Measurements from ENCODE around the gene ZNF107. TPM values are rescaled to one million over a fixed set of nuclear protein-coding genes. Genes with fewer than 3 reads are reported as not detected.
"Not testable (repeated sequence)": the region's sequence is repeated elsewhere in the genome, so short reads cannot be mapped to it uniquely, and the experiment has no call there.

ZNF107 gene
- total RNA-seq, 4 donors from 2014 or later: 0.49 to 1.6 (median 0.77) TPM

GRCh38 chr7:64736575-64736974, 70.6 kb downstream of the ZNF107 start:
- no peaks in the 10 kb centered on the region for H3K4me1 ChIP-seq
- in situ Hi-C loops (cut with MboI; ENCODE audit: low sequenced_read_pairs in 4 of 4): no loop called here
- no peak overlapping the region for H3K4me3 ChIP-seq
- TF ChIP-seq POLR2A (IDR thresholded peaks at IDR 0.05): no peak
- no peak for TF ChIP-seq CTCF (IDR thresholded peaks at IDR 0.05 in 4 of 5, conservative IDR thresholded peaks at IDR 0.05 in 1 of 5)
- H3K27ac ChIP-seq: no peak overlapping the region
- H3K36me3 ChIP-seq: no peaks in the 10 kb centered on the region
- intact Hi-C loops (cut with DNase I; ENCODE audit: low total_unique reads): no loop called here
- DNase-seq (no peak), ATAC-seq (no peak)
- no peaks in the 10 kb centered on the region for H3K27me3 ChIP-seq
- H3K9me3 ChIP-seq: no peaks in the 10 kb centered on the region

- DNase-seq; H3K9me3 ChIP-seq; intact Hi-C loops (cut with DNase I; ENCODE audit: low total_unique reads); H3K27ac ChIP-seq; H3K36me3 ChIP-seq; ATAC-seq; in situ Hi-C loops (cut with MboI; ENCODE audit: low sequenced_read_pairs in 4 of 4); H3K4me3 ChIP-seq; H3K27me3 ChIP-seq; H3K4me1 ChIP-seq: not testable (repeated sequence)
Measured at GRCh38 chr7:64738403-64738802, 72.5 kb downstream of the ZNF107 start.

- H3K27ac ChIP-seq; in situ Hi-C loops (cut with MboI; ENCODE audit: low sequenced_read_pairs in 4 of 4); H3K4me1 ChIP-seq; DNase-seq; intact Hi-C loops (cut with DNase I; ENCODE audit: low total_unique reads); H3K27me3 ChIP-seq; ATAC-seq; H3K9me3 ChIP-seq; H3K4me3 ChIP-seq; H3K36me3 ChIP-seq: not testable (repeated sequence)
Measured at GRCh38 chr7:64738953-64739352, 73.0 kb downstream of the ZNF107 start.

GRCh38 chr7:64744680-64745079, 78.7 kb downstream of the ZNF107 start:
- Histone ChIP-seq H3K4me1 (no peaks in the 10 kb centered on the region), H3K4me3 (no peak overlapping the region), H3K27me3 (no peaks in the 10 kb centered on the region), H3K9me3 (no peaks in the 10 kb centered on the region), H3K36me3 (no peaks in the 10 kb centered on the region), H3K27ac (no peak overlapping the region)
- ATAC-seq: no peak
- no peak for DNase-seq
- TF ChIP-seq POLR2A (IDR thresholded peaks at IDR 0.05): no peak
- no peak for TF ChIP-seq CTCF (IDR thresholded peaks at IDR 0.05 in 4 of 5, conservative IDR thresholded peaks at IDR 0.05 in 1 of 5)
- intact Hi-C loops (cut with DNase I; ENCODE audit: low total_unique reads): no loop called here
- in situ Hi-C loops (cut with MboI; ENCODE audit: low sequenced_read_pairs in 4 of 4): no loop called here

- Histone ChIP-seq H3K4me1 (no peaks in the 10 kb centered on the region), H3K27ac (no peak overlapping the region), H3K4me3 (no peak overlapping the region), H3K9me3 (no peaks in the 10 kb centered on the region), H3K36me3 (no peaks in the 10 kb centered on the region), H3K27me3 (no peaks in the 10 kb centered on the region)
- ATAC-seq (no peak), DNase-seq (no peak)
- TF ChIP-seq CTCF (IDR thresholded peaks at IDR 0.05 in 4 of 5, conservative IDR thresholded peaks at IDR 0.05 in 1 of 5): no peak
- TF ChIP-seq POLR2A (IDR thresholded peaks at IDR 0.05): no peak
- in situ Hi-C loops (cut with MboI; ENCODE audit: low sequenced_read_pairs in 4 of 4) (no loop called here), intact Hi-C loops (cut with DNase I; ENCODE audit: low total_unique reads) (no loop called here)
Measured at GRCh38 chr7:64747802-64748201, 81.9 kb downstream of the ZNF107 start.

- TF ChIP-seq CTCF (IDR thresholded peaks at IDR 0.05 in 4 of 5, conservative IDR thresholded peaks at IDR 0.05 in 1 of 5) (no peak), POLR2A (IDR thresholded peaks at IDR 0.05) (no peak)
- intact Hi-C loops (cut with DNase I; ENCODE audit: low total_unique reads) (no loop called here), in situ Hi-C loops (cut with MboI; ENCODE audit: low sequenced_read_pairs in 4 of 4) (no loop called here)
- Histone ChIP-seq H3K9me3 (no peaks in the 10 kb centered on the region), H3K4me3 (no peak overlapping the region), H3K27ac (no peak overlapping the region), H3K4me1 (no peaks in the 10 kb centered on the region), H3K36me3 (no peaks in the 10 kb centered on the region), H3K27me3 (no peaks in the 10 kb centered on the region)
- ATAC-seq (no peak), DNase-seq (no peak)
Measured at GRCh38 chr7:64753032-64753431, 87.1 kb downstream of the ZNF107 start.
